RCC 7860 (cell line): Measurements from ENCODE around the gene RBM11.
"Not testable (repeated sequence)": the region's sequence is repeated elsewhere in the genome, so short reads cannot be mapped to it uniquely, and the experiment has no call there.

Experiments used
- DNase-seq: peaks from one replicate; pipeline ENCODE4 v3.0.0-alpha.2; 2015; ENCODE audit warnings: low spot score
- FAIRE-seq: peaks from 2 replicates; lab custom pipeline; 2012; peaks lifted over from hg19 to GRCh38; lab: Jason Lieb, UNC

Gene RBM11, protein sequence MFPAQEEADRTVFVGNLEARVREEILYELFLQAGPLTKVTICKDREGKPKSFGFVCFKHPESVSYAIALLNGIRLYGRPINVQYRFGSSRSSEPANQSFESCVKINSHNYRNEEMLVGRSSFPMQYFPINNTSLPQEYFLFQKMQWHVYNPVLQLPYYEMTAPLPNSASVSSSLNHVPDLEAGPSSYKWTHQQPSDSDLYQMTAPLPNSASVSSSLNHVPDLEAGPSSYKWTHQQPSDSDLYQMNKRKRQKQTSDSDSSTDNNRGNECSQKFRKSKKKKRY

DNA sequence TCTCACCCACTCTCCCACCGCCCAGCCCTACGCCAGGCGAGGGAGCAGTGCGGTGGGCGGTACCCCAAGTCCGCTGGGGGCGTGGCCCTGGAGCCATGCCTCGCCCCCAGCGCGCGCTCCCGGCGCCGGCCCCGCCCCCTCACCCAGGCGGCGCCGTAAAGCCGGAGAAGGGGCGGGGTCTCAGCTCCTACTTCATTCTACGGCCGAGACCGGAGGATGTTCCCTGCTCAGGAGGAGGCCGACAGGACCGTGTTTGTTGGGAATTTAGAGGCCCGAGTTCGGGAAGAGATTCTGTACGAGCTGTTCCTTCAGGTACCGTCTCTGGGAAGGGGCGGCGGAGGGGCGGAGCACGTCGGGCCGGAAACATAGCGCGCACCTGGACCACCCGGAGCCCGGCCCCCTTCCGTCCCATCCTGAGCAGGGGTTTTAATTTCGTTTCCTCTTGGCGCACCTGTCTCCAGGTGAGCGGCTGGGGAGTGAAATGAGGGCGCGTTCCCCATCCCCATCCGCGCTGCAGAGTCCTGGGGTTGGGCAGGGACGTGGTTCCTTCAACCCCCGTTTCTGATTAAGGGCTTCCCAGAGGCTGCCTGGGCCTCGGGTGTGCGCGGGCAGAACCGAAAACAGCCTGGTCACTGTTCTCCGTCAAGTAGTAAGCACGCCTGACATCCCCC is at the start of gene RBM11:
Gene RBM11, plus strand, starts transcription at position 187 of the 671 bp plus-strand sequence. Its CDS starts 30 bp downstream, at position 217.
- DNase-seq (no peak), FAIRE-seq (no peak)

DNA sequence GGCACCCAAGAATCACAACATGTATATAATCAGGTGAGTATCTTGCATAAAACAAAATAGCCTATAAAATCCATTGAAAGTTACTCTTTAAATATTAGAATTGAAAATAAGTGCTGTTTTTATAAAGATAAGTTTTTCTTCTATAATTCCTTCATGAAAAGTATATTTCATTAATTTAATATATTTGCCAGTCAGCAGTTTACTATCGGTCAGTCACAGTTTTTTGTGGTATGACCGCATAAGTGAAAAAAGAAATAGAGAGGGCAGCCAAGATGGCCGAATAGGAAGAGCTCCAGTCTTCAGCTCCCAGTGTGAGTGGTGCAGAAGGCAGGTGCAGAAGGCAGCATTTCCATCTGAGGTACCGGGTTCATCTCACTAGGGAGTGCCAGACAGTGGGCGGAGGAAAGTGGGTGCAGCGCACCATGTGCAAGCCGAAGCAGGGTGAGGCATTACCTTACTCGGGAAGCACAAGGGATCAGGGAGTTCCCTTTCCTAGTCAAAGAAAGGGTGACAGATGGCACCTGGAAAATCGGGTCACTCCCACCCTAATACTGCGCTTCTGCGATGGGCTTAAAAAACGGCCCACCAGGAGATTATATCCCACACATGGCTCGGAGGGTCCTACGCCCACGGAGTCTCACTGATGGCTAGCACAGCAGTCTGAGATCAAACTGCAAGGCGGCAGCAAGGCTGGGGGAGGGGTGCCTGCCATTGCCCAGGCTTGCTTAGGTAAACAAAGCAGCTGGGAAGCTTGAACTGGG is 49.3 kb upstream of the RBM11 start:
- not testable (repeated sequence) for DNase-seq, FAIRE-seq

DNA sequence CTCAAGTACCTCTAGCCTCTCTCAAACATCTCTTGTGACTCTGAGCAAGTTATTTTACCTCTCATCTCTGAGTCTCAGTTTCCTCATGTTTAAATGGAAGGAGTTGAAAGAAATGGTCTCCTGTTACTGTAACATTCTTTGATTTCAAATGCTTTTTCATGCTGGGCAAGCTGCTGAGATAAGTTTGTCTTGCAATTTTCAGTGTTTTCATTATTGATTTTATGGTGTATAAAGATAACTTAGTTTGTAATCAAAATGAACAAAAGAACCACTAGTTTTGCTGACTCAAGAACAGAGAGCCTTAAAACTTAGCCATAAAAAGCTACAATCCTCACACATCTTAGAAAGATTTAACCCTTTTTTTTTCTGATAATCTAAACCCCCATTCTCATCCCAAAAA is 9.7 kb upstream of the RBM11 start:
- no peak for FAIRE-seq
- no peak for DNase-seq

DNA sequence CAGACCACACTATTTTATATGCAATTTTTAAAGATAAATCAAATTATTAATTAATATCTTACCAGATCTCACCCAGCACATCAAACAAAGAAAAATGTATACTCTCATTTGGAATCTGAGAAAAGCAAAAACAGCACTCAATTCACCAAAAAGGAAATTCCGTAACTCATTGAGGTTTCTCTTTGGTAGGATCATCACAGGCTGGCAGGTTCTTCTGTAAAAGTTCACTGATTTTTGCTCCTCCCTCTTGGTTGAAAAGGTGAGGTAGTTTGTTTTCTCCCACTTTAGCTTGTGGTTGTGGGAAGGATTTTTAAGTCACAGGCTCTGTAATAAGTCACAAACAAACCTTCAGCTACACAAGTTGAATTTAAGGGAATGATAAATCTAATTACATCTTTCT is 5.2 kb upstream of the RBM11 start, which contains the start of gene LIPI:
Gene LIPI, minus strand, starts transcription at position 218 of the 400 bp plus-strand sequence. Its CDS starts 110 bp downstream, at position 108.
- DNase-seq (no peak), FAIRE-seq (no peak)

DNA sequence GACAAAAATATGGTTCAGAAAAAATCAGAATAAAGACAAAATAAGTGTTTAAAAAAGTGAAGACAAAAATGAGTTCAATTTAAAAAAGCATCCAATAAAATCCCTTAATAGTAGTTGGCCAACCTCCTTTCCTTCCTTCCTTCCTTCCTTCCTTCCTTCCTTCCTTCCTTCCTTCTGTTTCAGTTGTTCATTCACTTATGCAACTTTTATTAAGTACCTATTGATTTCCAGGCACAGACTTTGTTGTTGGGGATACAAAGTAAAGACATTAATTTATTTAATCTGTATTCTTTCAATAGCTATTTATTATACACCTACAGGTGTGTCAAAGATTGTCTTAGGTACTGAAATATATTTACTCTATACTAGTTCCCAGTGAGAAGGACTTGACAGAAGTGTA is 2.8 kb upstream of the RBM11 start:
- FAIRE-seq (no peak), DNase-seq (no peak)

DNA sequence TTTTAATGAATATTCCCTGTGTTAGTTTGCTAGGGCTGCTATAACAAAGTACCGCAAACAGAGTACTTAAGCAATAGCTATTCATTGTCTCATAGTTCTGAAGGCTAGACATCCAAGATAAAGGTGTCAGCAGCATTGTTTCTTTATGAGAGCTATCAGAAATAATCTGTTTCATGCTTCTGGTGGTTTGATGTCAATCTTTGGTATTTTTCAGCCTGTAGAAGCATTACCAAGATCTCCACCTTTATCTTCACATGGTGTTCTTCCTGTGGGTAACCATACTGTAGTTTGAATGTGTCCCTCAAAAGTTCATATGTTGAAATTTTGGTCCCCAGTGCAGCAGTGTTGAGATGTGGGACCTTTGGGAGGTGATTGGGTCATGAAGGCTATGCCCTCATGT is 7.4 kb downstream of the RBM11 start:
- no peak for FAIRE-seq

DNA sequence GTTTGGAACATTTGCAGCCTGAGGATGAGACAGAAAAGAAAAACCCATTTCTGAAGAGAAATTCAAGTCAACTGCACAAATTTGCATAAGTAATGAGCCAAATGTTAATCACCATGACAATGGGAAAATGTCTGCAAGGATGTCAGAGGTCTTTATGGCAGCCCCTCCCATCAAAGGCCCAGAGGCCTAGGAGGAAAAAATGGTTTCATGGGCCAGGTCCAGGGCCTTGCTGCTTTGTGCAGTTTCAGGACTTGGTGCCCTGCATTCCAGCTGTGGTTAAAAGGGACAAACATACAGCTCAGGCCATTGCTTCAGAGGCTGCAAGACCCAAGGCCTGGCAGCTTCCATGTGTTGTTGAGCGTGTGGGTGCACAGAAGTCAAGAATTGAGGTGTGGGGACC is 13.4 kb downstream of the RBM11 start:
- FAIRE-seq: no peak
- no peak for DNase-seq

More for the DNA sequence above, 7.4 kb downstream of the RBM11 start:
- DNase-seq: no peak

DNA sequence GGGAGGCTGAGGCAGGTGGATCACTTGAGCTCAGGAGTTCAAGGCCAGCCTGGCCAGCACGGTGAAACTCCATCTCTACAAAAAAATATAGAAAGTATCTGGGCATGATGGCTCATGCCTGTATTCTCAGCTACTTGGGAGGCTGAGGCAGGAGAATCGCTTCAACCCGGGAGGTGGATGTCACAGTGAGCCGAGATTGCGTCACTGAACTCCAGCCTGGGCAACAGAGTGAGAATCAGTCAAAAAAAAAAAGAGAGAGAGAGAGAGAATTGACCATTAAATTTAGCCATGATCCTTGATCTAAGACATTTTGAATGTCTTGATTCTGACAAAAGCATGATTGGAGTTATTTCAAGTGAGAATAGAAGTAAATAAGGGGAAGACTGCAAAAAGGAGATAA is 19.1 kb downstream of the RBM11 start:
- no peak for FAIRE-seq
- DNase-seq: no peak

DNA sequence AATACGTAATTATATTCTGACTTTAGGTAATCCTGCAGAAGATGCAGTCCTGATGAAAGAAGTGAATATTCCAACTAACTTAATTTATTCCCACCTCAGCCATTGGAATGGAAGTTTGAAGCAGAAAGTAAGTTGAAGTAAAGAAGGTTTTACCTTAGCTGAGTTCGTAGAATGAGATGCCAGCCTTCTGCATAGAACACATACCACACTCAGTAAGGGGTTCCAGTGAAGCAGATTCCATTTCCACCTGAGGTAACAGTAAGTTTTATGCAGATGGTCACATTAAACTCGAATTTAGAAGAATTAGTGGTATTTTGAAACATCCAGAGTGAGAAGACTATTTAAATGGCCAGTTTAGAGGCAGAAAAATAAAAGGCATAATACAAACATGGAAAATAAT is 20.2 kb downstream of the RBM11 start:
- FAIRE-seq: no peak
- DNase-seq: no peak

DNA sequence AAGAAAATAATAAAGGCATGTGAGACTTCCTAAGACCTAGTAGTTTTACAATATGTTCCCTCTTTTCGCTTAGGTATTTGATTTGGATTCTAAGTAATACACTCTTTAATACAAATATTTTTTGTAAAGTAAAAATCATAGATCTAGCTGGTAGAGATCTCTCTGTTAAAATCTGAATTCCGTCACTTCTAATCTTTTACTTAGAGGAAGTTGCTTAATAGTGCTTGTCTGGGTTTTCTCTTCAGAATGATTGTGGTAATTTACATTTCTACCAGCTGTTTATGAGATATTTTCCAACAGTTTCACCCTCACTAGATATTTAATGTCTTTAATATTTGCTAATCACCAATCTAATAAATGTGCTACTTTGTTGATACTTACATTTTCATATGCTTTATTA is 23.3 kb downstream of the RBM11 start:
- FAIRE-seq (no peak), DNase-seq (no peak)

DNA sequence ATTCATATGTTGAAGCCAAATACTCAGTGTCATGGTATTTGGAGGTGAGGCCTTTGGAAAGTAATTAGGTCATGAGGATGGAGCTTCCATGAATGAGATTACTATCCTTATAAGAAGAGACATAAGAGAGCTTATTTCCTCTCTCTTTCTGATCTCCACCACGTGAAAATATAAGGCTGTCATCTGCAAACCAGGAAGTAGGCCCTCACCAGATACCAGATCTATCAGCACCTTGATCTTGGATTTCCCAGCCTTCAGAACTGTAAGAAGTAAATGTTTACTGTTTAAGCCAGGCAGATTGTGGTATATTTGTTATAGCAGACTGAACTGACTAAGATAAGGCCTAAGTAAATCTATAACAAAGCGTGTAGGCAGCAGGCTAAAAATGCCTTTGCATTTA is 25.3 kb downstream of the RBM11 start:
- no peak for DNase-seq
- FAIRE-seq: no peak

DNA sequence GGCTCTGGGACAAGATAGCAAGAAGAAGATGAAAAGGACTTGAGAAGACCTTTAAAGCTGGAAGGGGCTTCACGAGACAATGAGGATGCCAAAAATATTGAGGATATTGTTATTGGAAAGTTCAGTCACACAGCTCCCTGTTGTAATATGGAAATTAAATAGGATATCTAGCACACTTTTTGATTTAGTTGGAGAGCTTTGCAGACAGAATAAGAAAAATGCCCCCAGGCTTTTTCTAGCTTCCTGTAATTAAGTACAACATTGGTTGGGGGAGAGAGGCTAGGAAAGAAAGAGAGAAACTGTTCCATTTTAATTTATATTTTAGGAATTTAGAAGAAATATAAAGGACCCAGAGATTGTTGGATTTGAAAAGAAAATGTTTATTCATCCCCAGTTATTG is 27.5 kb downstream of the RBM11 start:
- FAIRE-seq: no peak
- DNase-seq: no peak

DNA sequence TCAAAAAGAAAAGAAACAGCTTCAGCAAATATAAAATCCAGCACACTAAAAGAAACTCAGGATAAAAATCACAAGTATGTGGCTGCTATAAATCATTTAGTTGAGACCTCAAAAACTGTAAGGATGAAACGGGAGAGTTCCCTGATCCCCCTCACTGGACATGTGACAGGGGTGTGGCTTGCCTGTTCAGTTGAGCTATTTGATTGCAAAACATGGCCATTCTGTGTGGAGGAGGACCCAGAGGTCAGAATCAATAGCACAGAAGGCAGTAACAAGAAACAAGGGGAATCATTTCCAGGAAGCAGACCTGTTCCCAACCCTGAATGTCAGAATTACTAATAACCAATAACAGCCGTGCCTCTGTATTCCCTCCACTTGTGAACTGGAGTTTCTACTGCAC is 27.9 kb downstream of the RBM11 start:
- no peak for FAIRE-seq
- DNase-seq: no peak

DNA sequence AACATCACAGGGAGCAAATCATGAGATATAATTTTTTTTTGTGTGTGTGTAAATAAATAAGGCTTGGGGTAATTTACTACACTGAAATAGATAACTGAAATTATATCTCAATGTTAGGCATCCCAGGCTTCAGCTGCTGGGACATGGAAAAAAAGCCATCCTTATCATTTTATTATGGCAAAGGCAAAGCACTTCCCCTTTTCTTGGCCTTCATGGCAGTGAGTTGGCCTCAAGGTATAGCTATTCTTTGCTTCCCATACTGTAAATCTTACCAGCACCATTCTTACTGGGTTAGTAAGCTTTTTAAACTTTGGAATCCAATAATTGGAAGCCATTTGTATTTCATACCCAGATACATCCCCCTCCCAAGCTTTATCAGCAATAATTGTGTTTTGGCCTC is 29.0 kb downstream of the RBM11 start:
- FAIRE-seq (no peak), DNase-seq (no peak)

DNA sequence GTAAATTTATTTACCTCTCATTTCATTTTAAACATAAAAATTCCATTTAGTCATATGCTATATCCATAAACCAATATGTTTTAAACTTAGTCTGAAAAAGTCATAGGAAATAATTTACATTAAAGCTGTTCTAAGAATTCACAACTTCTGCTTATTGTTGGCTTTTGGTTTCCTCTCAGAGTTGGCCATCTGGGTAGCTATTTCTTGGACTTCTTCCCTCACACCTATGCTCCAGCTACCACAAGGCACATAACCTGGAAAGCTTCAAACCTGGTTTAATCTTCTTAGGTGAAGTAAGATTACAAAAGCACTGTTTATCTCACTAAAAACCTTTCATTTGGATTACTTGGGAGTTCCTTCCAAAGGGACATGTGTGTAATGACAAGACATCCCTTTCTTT is 29.8 kb downstream of the RBM11 start:
- no peak for FAIRE-seq

DNA sequence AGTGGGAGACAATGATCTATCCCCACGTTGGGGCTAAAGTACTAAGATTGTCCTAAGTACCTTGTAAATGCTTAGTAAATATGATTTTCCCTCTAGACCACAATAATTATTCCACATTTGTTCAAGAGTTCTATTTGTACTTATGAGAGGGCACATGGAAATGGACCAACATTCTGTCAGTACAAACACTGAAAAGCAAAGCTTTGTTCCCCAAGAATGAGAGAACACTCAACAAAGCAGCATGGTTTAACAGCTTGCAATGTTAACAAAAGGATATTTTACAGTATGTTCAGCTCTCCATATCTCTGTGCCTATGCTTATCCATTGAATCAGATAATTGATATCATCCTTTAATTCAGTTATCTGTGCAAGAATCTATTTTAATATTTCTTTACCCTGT is 35.4 kb downstream of the RBM11 start:
- FAIRE-seq (no peak), DNase-seq (no peak)

More for the DNA sequence above, 29.8 kb downstream of the RBM11 start:
- DNase-seq: no peak

DNA sequence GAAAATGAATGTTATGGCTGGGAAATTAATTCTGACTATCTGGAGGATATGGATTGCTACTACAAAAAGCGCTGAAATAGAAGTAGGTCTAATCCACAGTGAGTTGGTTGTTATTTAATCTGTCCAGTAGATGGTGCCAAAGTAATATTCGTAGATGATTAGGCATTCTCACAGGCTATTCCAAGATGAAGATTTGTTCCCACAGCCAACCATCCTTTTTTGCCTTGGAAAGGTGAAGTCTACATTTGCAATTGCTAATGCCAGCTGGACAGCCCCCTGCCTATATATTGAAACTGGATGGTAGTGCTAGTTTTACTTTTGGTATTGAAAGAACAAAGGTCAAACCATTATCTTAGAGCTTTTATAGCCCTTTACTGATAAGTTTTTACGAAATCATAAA is 43.8 kb downstream of the RBM11 start:
- peak; percentile 34 for DNase-seq
- no peak for FAIRE-seq

DNA sequence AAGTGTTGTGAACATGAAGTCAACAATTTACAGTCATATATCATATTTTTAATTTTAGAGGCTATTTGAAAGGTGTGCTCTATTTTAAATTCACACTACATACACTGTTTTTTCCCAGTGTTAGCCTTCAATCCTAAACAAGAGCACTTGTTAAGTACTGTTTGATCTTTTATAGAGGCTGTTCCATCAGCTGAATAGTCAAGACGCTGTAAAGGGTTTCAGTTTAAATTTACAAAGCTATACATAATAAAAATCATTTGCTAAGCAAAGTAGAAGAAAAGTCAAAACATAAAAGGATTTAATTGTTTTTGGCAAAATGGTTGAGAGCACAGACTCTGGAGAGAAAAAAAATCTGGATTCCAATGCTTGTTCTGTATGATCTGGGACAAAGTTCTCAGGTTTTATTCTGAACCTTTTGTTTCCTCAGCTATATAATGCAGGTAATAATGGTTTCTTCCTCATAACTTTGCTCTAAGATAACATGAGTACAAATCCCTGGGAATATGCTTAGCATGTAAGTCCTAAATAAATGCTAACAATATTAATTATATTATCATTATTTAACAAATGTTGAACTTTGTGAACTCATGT is 44.3 kb downstream of the RBM11 start:
- no peak for DNase-seq
- FAIRE-seq: no peak

DNA sequence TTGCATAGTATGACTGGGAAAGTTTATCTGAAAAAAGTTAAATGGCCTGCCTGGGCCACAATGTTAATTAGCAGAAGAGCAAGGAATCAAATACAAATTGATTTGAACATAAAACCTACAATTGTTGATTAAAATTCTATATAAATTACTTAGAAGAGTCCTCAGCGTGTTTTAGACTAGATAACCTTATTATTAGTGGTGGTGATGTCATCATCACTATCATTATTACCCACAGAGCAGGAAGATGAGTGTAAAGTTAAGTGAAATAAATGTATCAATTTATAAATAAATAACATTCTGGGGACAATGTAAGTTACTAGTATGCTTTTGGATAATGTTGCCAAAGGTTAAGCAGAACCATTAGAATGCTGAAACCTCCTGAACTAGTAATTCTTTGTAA is 46.1 kb downstream of the RBM11 start:
- FAIRE-seq (no peak), DNase-seq (no peak)

DNA sequence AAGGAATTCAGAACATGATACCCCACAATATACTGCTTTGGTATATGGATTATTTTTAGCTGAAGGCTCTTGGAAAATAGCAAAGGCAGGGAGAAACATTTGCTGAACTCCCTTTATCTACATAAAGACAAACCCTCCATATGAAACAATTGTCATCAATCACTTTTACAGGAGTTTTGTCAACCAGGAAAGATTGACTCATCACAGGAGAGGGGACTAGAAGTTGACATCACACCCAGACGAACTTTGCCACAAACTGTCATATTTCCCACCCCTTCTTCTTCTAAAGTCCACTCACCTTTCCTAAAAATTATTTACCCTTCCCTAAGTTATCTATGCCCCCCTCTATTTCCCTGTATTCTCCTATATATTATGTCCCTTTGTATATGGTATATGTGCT is 47.9 kb downstream of the RBM11 start:
- DNase-seq: no peak
- no peak for FAIRE-seq

DNA sequence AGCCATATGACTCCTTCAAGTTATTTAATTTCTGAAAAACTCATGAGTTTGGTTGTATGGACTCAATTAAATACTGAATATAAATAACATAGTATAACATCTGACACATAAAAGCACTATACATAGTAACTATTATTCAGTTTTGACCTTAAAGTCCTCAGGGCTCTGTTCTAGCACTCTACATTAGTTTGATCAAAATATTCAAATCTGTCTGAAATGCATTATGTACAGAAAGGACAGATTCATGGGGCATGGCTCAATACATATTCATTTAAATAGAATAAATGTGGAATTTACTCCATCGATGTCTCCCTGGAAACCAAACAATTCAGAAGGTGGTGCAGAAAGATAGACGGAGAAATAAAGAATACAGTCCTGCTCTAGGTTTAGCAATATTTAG is 49.1 kb downstream of the RBM11 start:
- no peak for FAIRE-seq
- DNase-seq: no peak
